CD14-positive monocyte (primary cell): Measurements from ENCODE around the gene HLA-DOA. TPM values are rescaled to one million over a fixed set of nuclear protein-coding genes. Genes with fewer than 3 reads are reported as not detected.

Experiments used
- DNase-seq, 3 donors: peaks; one replicate each; pipeline ENCODE4 v3.0.0-alpha.2; 2011 to 2022
- H2AFZ ChIP-seq: 2 replicates; pipeline ENCODE4 v1.6.0; 2012; ENCODE audit warnings: mild to moderate bottlenecking, low read depth, low read length, inconsistent platforms; ENCODE audit not compliant: insufficient read depth, poor library complexity, severe bottlenecking
- H3K27ac ChIP-seq, 2 donors: 1 replicate in 1 of 2; 2 replicates in 1 of 2; pipeline ENCODE4 v1.5.1; 2012 to 2013; ENCODE audit warnings: low read length in 2 of 2, control low read depth in 1 of 2, inconsistent platforms in 1 of 2, low read depth in 1 of 2, mild to moderate bottlenecking in 1 of 2
- H3K27me3 ChIP-seq, 2 donors: one replicate each; pipeline versions ENCODE4 v1.6.0 to v1.6.1; 2011 to 2013; ENCODE audit warnings: low read length in 2 of 2; ENCODE audit not compliant: control insufficient read depth in 2 of 2, insufficient read depth in 2 of 2
- H3K36me3 ChIP-seq, 2 donors: replicated peaks in 1 of 2; 1 replicate in 1 of 2; 2 replicates in 1 of 2; pipeline versions ENCODE4 v1.5.1 to v1.6.1; 2012 to 2013; ENCODE audit warnings: low read length in 2 of 2, control low read depth in 1 of 2, inconsistent platforms in 1 of 2, mild to moderate bottlenecking in 1 of 2; ENCODE audit not compliant: insufficient read depth in 2 of 2, control insufficient read depth in 1 of 2
- H3K4me1 ChIP-seq, 2 donors: 1 replicate in 1 of 2; 2 replicates in 1 of 2; pipeline versions ENCODE4 v1.5.1 to v1.6.1; 2012 to 2013; ENCODE audit warnings: low read length in 2 of 2, control low read depth in 1 of 2, inconsistent platforms in 1 of 2, mild to moderate bottlenecking in 1 of 2, moderate library complexity in 1 of 2; ENCODE audit not compliant: insufficient read depth in 2 of 2, control insufficient read depth in 1 of 2
- H3K4me2 ChIP-seq: replicated peaks from 2 replicates; pipeline ENCODE3; 2012; ENCODE audit warnings: low read length, moderate library complexity, mild to moderate bottlenecking; ENCODE audit not compliant: poor library complexity, severe bottlenecking; ENCODE audit errors: extremely low read depth
- H3K4me3 ChIP-seq, 3 experiments: fragments of 200-600 bp in 1 of 3; sonication (generic) in 1 of 3; replicated peaks in 1 of 3; 1 replicate in 2 of 3; 2 replicates in 1 of 3; pipeline ENCODE4 v1.5.1; 2011 to 2013; ENCODE audit warnings: low read length in 3 of 3, mild to moderate bottlenecking in 3 of 3, control low read depth in 2 of 3, low read depth in 2 of 3, inconsistent platforms in 1 of 3, moderate library complexity in 1 of 3
- H3K79me2 ChIP-seq: 2 replicates; pipeline ENCODE4 v1.6.0; 2012; ENCODE audit warnings: mild to moderate bottlenecking, control low read depth, inconsistent platforms, low read length, moderate library complexity; ENCODE audit not compliant: insufficient read depth
- H3K9ac ChIP-seq: 2 replicates; pipeline ENCODE4 v1.6.0; 2017; ENCODE audit warnings: low read length, mild to moderate bottlenecking; ENCODE audit not compliant: insufficient read depth, poor library complexity, severe bottlenecking
- H3K9me3 ChIP-seq, 2 donors: replicated peaks in 1 of 2; 1 replicate in 1 of 2; 2 replicates in 1 of 2; pipeline versions ENCODE4 v1.5.1 to v1.6.1; 2012 to 2013; ENCODE audit warnings: low read length in 2 of 2, control low read depth in 1 of 2; ENCODE audit not compliant: control insufficient read depth in 1 of 2, insufficient read depth in 1 of 2
- H4K20me1 ChIP-seq: 2 replicates; pipeline ENCODE4 v1.6.0; 2012; ENCODE audit warnings: mild to moderate bottlenecking, low read length, control low read depth, moderate library complexity; ENCODE audit not compliant: insufficient read depth
- H3K27ac Mint-ChIP-seq, 7 donors: one replicate each; pipeline ENCODE4 v1.8.0; 2020; ENCODE audit warnings: mild to moderate bottlenecking in 7 of 7, mixed read lengths in 7 of 7, moderate library complexity in 6 of 7, inconsistent platforms in 2 of 7
- H3K27me3 Mint-ChIP-seq, 3 donors: one replicate each; pipeline ENCODE4 v1.8.0; 2021 to 2022; ENCODE audit warnings: low read depth in 3 of 3, mild to moderate bottlenecking in 3 of 3, mixed read lengths in 3 of 3, moderate library complexity in 3 of 3, inconsistent platforms in 1 of 3
- H3K36me3 Mint-ChIP-seq, 2 donors: one replicate each; pipeline ENCODE4 v1.8.0; 2020; ENCODE audit warnings: mixed read lengths in 2 of 2, inconsistent platforms in 1 of 2, mild to moderate bottlenecking in 1 of 2
- H3K4me1 Mint-ChIP-seq: one replicate; pipeline ENCODE4 v1.8.0; 2020; ENCODE audit warnings: mild to moderate bottlenecking, mixed read lengths
- H3K4me3 Mint-ChIP-seq, 2 donors: one replicate each; pipeline ENCODE4 v1.8.0; 2020; ENCODE audit warnings: mild to moderate bottlenecking in 2 of 2, mixed read lengths in 2 of 2, moderate library complexity in 1 of 2
- H3K9me3 Mint-ChIP-seq, 7 donors: one replicate each; pipeline ENCODE4 v1.8.0; 2020 to 2022; ENCODE audit warnings: mixed read lengths in 7 of 7, mild to moderate bottlenecking in 6 of 7, moderate library complexity in 6 of 7, inconsistent platforms in 2 of 7
- CTCF ChIP-seq: fragments of 200-600 bp; IDR thresholded peaks from one replicate; pipeline ENCODE4 v1.8.0; 2022; ENCODE audit warnings: antibody characterized with exemption, mild to moderate bottlenecking
- WGBS: methylation state at CpG from one replicate; pipeline ENCODE4 v1.1.5; 2013; ENCODE audit warnings: missing lambda C conversion rate; ENCODE audit not compliant: insufficient coverage; 5-methylcytosine and 5-hydroxymethylcytosine counted together
- intact Hi-C, 2 donors: fragments of 100-400 bp; cut with micrococcal nuclease; formaldehyde crosslinking; loops; one replicate each; pipeline versions ENCODE4 v1.15.0 to v1.15.1; 2023
- polyA plus RNA-seq, 3 donors: library from polyadenylated mRNA; depleted of rRNA in 1 of 3; unstranded in 2 of 3; stranded (reverse) in 1 of 3; fragments of 300-500 nt in 2 of 3; fragments of >200 nt in 1 of 3; fragmentation: Illumina TruSeq in 2 of 3; gene quantifications; 1 replicate in 2 of 3; 2 replicates in 1 of 3; pipeline ENCODE4 v1.2.3, GENCODE V29; 2012 to 2021

HLA-DOA gene
- polyA plus RNA-seq, 3 donors, result 2.8 to 15.4 (median 9.1) TPM

- no peak overlapping the region for H3K27ac Mint-ChIP-seq
- no peaks in the 10 kb centered on the region for H3K79me2 ChIP-seq
- no peaks in the 10 kb centered on the region for H3K9me3 Mint-ChIP-seq
- no peak overlapping the region for H3K9ac ChIP-seq
- no peak for TF ChIP-seq CTCF
- peaks cover 31 to 42% of the 10 kb centered on the region in 2 donors for H3K4me1 ChIP-seq
- no peaks in the 10 kb centered on the region for H3K27me3 ChIP-seq
- no peak overlapping the region for H2AFZ ChIP-seq
- 21% methylated on average over 2 of the region's 4 CpGs for WGBS
- no peaks in the 10 kb centered on the region for H3K36me3 Mint-ChIP-seq
- H3K27ac ChIP-seq, result no peak overlapping the region
- H3K36me3 ChIP-seq, result no peaks in the 10 kb centered on the region
- H3K4me3 Mint-ChIP-seq, result no peak overlapping the region
- DNase-seq, result no peak
- intact Hi-C loops, result loop anchor here (1.0 to 2.0 kb wide), 2 partner anchors 69 kb away; no protein-coding TSS in a partner anchor
- no peaks in the 10 kb centered on the region for H3K9me3 ChIP-seq
- H3K4me1 Mint-ChIP-seq, result peaks cover 37% of the 10 kb centered on the region
- no peak overlapping the region for H3K4me3 ChIP-seq
- no peak overlapping the region for H3K4me2 ChIP-seq
- H4K20me1 ChIP-seq, result no peaks in the 10 kb centered on the region
- peaks cover 2 to 9% (median 3%) of the 10 kb centered on the region in 3 donors for H3K27me3 Mint-ChIP-seq
Observed at GRCh38 chr6:33013608-33014007, 4.2 kb upstream of the HLA-DOA start.

- Histone ChIP-seq H2AFZ (no peak overlapping the region), H3K79me2 (no peaks in the 10 kb centered on the region), H3K4me1 (peaks cover 15 to 27% of the 10 kb centered on the region in 2 donors), H3K4me2 (no peak overlapping the region), H3K9me3 (no peaks in the 10 kb centered on the region), H3K9ac (no peak overlapping the region), H3K27me3 (no peaks in the 10 kb centered on the region), H4K20me1 (no peaks in the 10 kb centered on the region), H3K27ac (no peak overlapping the region), H3K36me3 (no peaks in the 10 kb centered on the region), H3K4me3 (no peak overlapping the region)
- WGBS, result 100% methylated on average over 3 of the region's 7 CpGs
- intact Hi-C loops, result no loop called here
- TF ChIP-seq CTCF, result no peak
- Mint-ChIP-seq H3K27me3 (peaks cover 4 to 9% (median 8%) of the 10 kb centered on the region in 3 donors), H3K9me3 (peaks cover 0 to 2% (median 0%) of the 10 kb centered on the region in 7 donors), H3K4me1 (peaks cover 21% of the 10 kb centered on the region), H3K36me3 (peaks cover 0 to 2% of the 10 kb centered on the region in 2 donors), H3K27ac (no peak overlapping the region), H3K4me3 (peak overlapping the region in 1 of 2 donors; percentile 17)
- DNase-seq, result no peak
Observed at GRCh38 chr6:33010356-33010755, 965 bp upstream of the HLA-DOA start.
